Heart left ventricle (tissue), 16 donors: ENCODE measurements around the gene SYCN. TPM values are rescaled to one million over a fixed set of nuclear protein-coding genes. Genes with fewer than 3 reads are reported as not detected.
"Not testable (repeated sequence)": the region's sequence is repeated elsewhere in the genome, so short reads cannot be mapped to it uniquely, and the experiment has no call there.

Experiments
- ATAC-seq, 4 donors: fragments of 200-7000 bp; cut with Tn5 transposase; one replicate each; pipeline ENCODE4 v1.9.1; 2020 to 2022; ENCODE audit warnings: moderate library complexity in 4 of 4, mild to moderate bottlenecking in 3 of 4, moderate number of reproducible peaks in 1 of 4
- DNase-seq, 5 donors: peaks; one replicate each; pipeline ENCODE4 v3.0.0-alpha.2; 2020
- H3K27ac ChIP-seq, 12 donors: fragments of 200-600 bp; sonication (generic) in 4 of 12; one replicate each; pipeline versions ENCODE4 v1.5.0 to v1.8.0; 2016 to 2022; ENCODE audit warnings: mild to moderate bottlenecking in 2 of 12
- H3K27me3 ChIP-seq, 9 donors: fragments of 200-600 bp; sonication (generic) in 2 of 9; one replicate each; pipeline versions ENCODE4 v1.5.1 to v1.8.0; 2016 to 2022; ENCODE audit warnings: mild to moderate bottlenecking in 3 of 9
- H3K36me3 ChIP-seq, 9 donors: fragments of 200-600 bp; sonication (generic) in 2 of 9; one replicate each; pipeline versions ENCODE4 v1.5.0 to v1.8.0; 2018 to 2022; ENCODE audit warnings: mild to moderate bottlenecking in 2 of 9
- H3K4me1 ChIP-seq, 12 donors: fragments of 200-600 bp; sonication (generic) in 4 of 12; one replicate each; pipeline versions ENCODE4 v1.5.0 to v1.8.0; 2016 to 2022; ENCODE audit warnings: mild to moderate bottlenecking in 3 of 12
- H3K4me3 ChIP-seq, 12 donors: fragments of 200-600 bp; sonication (generic) in 4 of 12; one replicate each; pipeline versions ENCODE4 v1.5.0 to v1.8.0; 2017 to 2022; ENCODE audit warnings: mild to moderate bottlenecking in 9 of 12, moderate library complexity in 4 of 12
- H3K9me3 ChIP-seq, 12 donors: fragments of 200-600 bp; sonication (generic) in 4 of 12; one replicate each; pipeline versions ENCODE4 v1.5.0 to v1.8.0; 2016 to 2022; ENCODE audit warnings: mild to moderate bottlenecking in 1 of 12
- POLR2A ChIP-seq, 2 donors: fragments of 450-650 bp; IDR thresholded peaks; one replicate each; pipeline ENCODE4 v1.6.1; 2017; ENCODE audit warnings: antibody characterized with exemption in 2 of 2, mild to moderate bottlenecking in 2 of 2, moderate library complexity in 2 of 2
- WGBS, 4 donors: extraction: QIAGEN DNeasy Blood & Tissue Kit in 2 of 4; methylation state at CpG; one replicate each; pipeline versions ENCODE4 v1.1.5 to v1.1.7; 2013 to 2018; 5-methylcytosine and 5-hydroxymethylcytosine counted together
- intact Hi-C, 10 donors: fragments of 100-400 bp; cut with DNase I; formaldehyde crosslinking; loops; one replicate each; pipeline versions ENCODE4 v1.11.1 to v1.14.2; 2022
- polyA plus RNA-seq, 2 donors: library from polyadenylated mRNA; stranded (reverse); fragments of 200-250 nt; gene quantifications; one replicate each; pipeline ENCODE4 v1.2.3, GENCODE V29; 2013
- total RNA-seq, 9 donors: library from RNA; depleted of rRNA in 2 of 9; stranded (reverse); fragments of >200 nt in 2 of 9; fragmentation: NEBNext Ultra II Directional in 3 of 9; extraction: Animal tissue kit (Norgen Biotek cat#: 25700) in 3 of 9; gene quantifications; one replicate each; pipeline versions ENCODE4 v1.1.0 to v1.2.4, GENCODE V29; 2016 to 2023
- TF ChIP-seq, protein P1 (sequence below), 12 donors: fragments of 200-600 bp; sonication (generic) in 4 of 12; IDR thresholded peaks; one replicate each; pipeline versions ENCODE4 v1.5.0 to v1.8.0; 2018 to 2022; ENCODE audit warnings: antibody characterized with exemption in 12 of 12, mild to moderate bottlenecking in 5 of 12
- donor health status: ischemic (EF 13 %, LVEDD 7.1; RV severe dilation, severe dysfunction).
- donor health status: healthy with polysubstance abuse.
- donor health status: DM: no; HTN: yes; CAD: no.
- donor health status: DM: no; HTN: no; CAD: no.
- donor health status: ischemic (EF 25% LVEDD 6.9; RV normal size, moderate dysfunction).
- donor health status: ischemic (EF 25% LVEDD 5.7; RV mildly dilated, moderate dysfunction).
- donor health status: healthy.
- donor health status: DM: yes; HTN: yes; CAD: no.
- donor health status: ischemic (EF 35%, LVEDD 5.7; RV mildly dilated, moderate dysfunction).
- donor health status: nonischemic (EF 11% LVEDD 7.7; RV severe dilation, severe dysfunction).
- donor health status: DM: yes; HTN: yes; CAD: no.
- donor health status: PGD.
- donor health status: ischemic (EF 29% LVEDD 5.4; RV normal size, mild dysfunction).
- donor health status: nonischemic (EF 23%, LVEDD 6.1; RV moderate dilation, normal function).

The SYCN gene
- total and polyA plus RNA-seq, 11 donors = 0.77 TPM; not detected in 10

DNA sequence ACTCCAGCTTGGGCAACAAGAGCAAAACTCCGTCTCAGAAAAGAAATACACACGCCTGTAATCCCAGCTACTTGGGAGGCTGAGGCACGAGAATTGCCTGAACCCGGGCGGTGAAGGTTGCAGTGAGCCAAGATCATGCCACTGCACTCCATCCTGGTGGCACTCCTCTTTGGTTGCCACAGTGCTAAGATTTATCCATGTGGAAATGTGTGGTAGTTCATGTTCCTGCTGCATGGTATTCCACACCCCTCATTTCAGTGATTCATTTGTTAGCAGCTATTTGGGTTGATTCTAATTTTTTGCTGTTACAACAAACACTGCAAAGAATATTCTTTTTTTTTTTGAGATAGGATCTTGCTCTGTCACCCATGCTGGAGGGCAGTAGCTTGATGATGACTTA is 28.6 kb upstream of the SYCN start:
- peaks cover 0 to 43% (median 2%) of the 10 kb centered on the region in 9 donors for H3K27me3 ChIP-seq
- H3K9me3 ChIP-seq = peaks cover 0 to 8% (median 0%) of the 10 kb centered on the region in 12 donors
- DNase-seq (no peak), ATAC-seq (no peak)
- H3K4me3 ChIP-seq = no peak overlapping the region
- intact Hi-C loops = no loop called here
- H3K36me3 ChIP-seq = no peaks in the 10 kb centered on the region
- H3K4me1 ChIP-seq = peaks cover 0 to 3% (median 0%) of the 10 kb centered on the region in 12 donors
- no peak overlapping the region for H3K27ac ChIP-seq
- TF ChIP-seq, protein P1, sequence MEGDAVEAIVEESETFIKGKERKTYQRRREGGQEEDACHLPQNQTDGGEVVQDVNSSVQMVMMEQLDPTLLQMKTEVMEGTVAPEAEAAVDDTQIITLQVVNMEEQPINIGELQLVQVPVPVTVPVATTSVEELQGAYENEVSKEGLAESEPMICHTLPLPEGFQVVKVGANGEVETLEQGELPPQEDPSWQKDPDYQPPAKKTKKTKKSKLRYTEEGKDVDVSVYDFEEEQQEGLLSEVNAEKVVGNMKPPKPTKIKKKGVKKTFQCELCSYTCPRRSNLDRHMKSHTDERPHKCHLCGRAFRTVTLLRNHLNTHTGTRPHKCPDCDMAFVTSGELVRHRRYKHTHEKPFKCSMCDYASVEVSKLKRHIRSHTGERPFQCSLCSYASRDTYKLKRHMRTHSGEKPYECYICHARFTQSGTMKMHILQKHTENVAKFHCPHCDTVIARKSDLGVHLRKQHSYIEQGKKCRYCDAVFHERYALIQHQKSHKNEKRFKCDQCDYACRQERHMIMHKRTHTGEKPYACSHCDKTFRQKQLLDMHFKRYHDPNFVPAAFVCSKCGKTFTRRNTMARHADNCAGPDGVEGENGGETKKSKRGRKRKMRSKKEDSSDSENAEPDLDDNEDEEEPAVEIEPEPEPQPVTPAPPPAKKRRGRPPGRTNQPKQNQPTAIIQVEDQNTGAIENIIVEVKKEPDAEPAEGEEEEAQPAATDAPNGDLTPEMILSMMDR (IDR thresholded peaks at IDR 0.05) = no peak
- no peak for TF ChIP-seq POLR2A (IDR thresholded peaks at IDR 0.05)
- 82 to 88% (median 85%) methylated on average over 5 of the region's 5 CpGs for WGBS, 4 donors

DNA sequence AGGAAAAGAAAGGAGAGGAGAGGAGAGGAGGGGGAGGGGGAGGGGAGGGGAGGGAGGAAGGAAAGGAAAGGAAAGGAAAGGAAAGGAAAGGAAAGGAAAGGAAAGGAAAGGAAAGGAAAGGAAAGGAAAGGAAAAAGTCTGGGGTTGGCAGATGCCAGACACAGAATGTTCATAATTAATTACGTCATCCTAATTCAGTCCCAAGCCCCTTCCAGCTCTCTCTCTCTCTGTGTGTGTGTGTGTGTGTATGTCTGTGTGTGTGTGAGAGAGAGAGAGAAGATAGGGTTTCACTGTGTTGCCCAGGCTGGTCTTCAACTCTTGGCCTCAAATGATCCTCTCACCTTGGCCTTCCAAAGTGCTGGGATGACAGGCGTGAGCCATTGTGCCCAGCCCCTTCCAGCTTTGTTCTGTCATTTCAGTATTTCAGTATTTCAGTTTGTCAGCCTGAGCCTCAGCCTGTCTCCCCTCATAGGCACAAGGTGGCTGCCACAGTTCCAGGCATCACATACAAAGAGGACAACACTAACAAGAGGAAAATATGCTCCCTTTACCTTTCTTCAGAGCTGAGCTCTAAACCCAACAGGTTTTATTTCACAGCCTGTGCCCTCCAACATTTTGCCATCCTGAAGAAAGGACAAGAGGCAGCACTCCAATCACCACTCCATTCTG is 26.2 kb upstream of the SYCN start:
- Histone ChIP-seq H3K4me1 (no peaks in the 10 kb centered on the region), H3K9me3 (peaks cover 0 to 8% (median 0%) of the 10 kb centered on the region in 12 donors), H3K4me3 (no peak overlapping the region), H3K27me3 (peaks cover 0 to 38% (median 0%) of the 10 kb centered on the region in 9 donors), H3K36me3 (no peaks in the 10 kb centered on the region), H3K27ac (no peak overlapping the region)
- 68 to 91% (median 75%) methylated on average over 2 of the region's 2 CpGs for WGBS, 4 donors
- ATAC-seq = no peak
- no peak for DNase-seq
- intact Hi-C loops = no loop called here
- TF ChIP-seq POLR2A (IDR thresholded peaks at IDR 0.05) = no peak
- TF ChIP-seq, protein P1 (IDR thresholded peaks at IDR 0.05) = no peak

DNA sequence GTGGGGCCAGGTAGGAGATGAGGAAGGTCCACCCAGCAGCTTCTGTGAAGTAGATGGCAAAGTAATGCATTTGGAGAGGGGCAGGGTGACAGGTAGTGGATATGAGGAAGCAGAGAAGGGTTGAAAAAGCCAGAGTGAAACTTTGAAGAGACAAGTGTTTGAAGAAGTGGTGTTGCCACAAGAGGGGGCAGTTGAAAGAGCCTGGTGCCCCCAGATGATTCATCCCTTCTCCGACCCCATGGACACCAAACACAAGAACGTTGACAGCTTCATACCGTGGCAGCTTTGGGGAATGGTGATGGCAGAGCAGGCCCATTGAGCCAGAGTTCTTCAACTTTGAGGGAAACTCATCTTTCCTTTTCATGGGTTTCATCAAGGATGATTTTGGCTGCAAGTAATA is 20.8 kb upstream of the SYCN start:
- Histone ChIP-seq H3K36me3 (no peaks in the 10 kb centered on the region), H3K27ac (no peak overlapping the region), H3K4me1 (no peaks in the 10 kb centered on the region), H3K9me3 (no peaks in the 10 kb centered on the region), H3K4me3 (no peak overlapping the region), H3K27me3 (peaks cover 0 to 63% (median 8%) of the 10 kb centered on the region in 9 donors)
- DNase-seq = no peak
- TF ChIP-seq, protein P1 (IDR thresholded peaks at IDR 0.05) = no peak
- no peak for TF ChIP-seq POLR2A (IDR thresholded peaks at IDR 0.05)
- WGBS, 4 donors = 9 to 33% (median 23%) methylated on average over 3 of the region's 3 CpGs
- no peak for ATAC-seq
- intact Hi-C loops = no loop called here

DNA sequence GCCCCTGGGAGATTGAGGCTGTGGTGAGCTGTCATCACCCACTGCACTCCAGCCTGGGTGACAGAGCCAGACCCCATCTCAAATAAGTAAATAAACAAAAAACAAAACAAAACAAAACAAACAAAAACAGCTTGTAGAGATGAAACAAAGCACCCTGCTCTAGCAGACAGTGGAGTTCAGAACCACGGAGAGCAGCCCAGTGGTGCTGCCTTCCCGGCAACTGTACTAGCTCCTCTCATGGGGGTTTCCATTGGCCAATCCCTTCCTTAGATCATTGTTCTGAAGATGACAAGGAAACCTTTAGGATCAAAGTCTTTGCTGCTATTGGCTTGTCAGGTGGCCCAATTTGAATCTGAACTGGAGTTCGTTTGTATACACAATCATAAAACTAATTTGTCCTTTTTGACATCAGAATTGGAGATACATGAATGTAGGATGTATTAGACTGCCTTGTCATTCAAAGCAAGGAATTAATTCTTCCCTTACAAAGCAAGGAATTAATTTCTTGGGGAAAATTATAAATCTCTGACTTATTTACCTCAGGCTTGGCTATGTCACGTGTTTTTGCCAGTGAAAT is 19.7 kb upstream of the SYCN start:
- ATAC-seq = no peak
- no peak overlapping the region for H3K27ac ChIP-seq
- H3K4me1 ChIP-seq = no peaks in the 10 kb centered on the region
- no peaks in the 10 kb centered on the region for H3K36me3 ChIP-seq
- peaks cover 0 to 70% (median 9%) of the 10 kb centered on the region in 9 donors for H3K27me3 ChIP-seq
- DNase-seq = no peak
- WGBS, 4 donors = 16 to 21% (median 18%) methylated on average over 4 of the region's 4 CpGs
- H3K4me3 ChIP-seq = no peak overlapping the region
- no peaks in the 10 kb centered on the region for H3K9me3 ChIP-seq
- TF ChIP-seq POLR2A (IDR thresholded peaks at IDR 0.05) = no peak
- TF ChIP-seq, protein P1 (IDR thresholded peaks at IDR 0.05) = no peak
- intact Hi-C loops = no loop called here

DNA sequence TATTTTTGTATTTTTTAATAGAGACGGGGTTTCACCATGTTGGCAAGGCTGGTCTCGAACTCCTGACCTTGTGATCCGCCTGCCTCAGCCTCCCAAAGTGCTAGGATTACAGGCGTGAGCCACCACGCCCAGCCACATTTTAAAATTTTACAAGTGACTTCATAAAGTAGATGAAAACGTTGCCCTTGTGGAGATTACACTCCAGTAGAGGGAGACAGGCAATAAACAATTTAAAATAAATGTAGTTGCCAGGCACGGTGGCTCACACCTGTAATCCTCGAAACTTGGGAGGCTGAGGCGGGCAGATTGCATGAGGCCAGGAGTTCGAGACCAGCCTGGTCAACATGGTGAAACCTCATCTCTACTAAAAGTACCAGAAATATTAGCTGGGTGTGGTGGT is 15.0 kb upstream of the SYCN start:
- H3K4me3 ChIP-seq = not testable (repeated sequence)

More for the DNA sequence above, 15.0 kb upstream of the SYCN start:
- H3K4me1 ChIP-seq, DNase-seq, intact Hi-C loops, H3K36me3 ChIP-seq, H3K27ac ChIP-seq, ATAC-seq: not testable (repeated sequence)
- Histone ChIP-seq H3K27me3 (peaks cover 0 to 63% (median 5%) of the 10 kb centered on the region in 9 donors), H3K9me3 (peaks cover 0 to 15% (median 2%) of the 10 kb centered on the region in 12 donors)
- 68 to 71% (median 69%) methylated on average over 10 of the region's 10 CpGs for WGBS, 4 donors
